Stimulated activated CD4-positive, alpha-beta T cell treated with anti-CD3 and anti-CD28 coated beads, TNF-alpha, amount 100 ng/mL, for 1 hour (primary cell): ENCODE measurements around the gene ISL1.

ENCODE experiments used
- DNase-seq, 3 donors: peaks; one replicate each; pipeline ENCODE4 v3.0.0-alpha.2; 2020; ENCODE audit warnings: low read depth in 3 of 3, low spot score in 1 of 3

The ISL1 gene

GRCh38 chr5:51383131-51384121 is at the start of gene ISL1:
Gene ISL1 (plus strand): TSS chr5:51383448. CDS start chr5:51383672, 224 bp downstream.
- no peak for DNase-seq

GRCh38 chr5:51336878-51337277 is 46.4 kb upstream of the ISL1 start:
- DNase-seq, result no peak

GRCh38 chr5:51345106-51345505 is 38.1 kb upstream of the ISL1 start:
- no peak for DNase-seq

- no peak for DNase-seq
These were observed 36.1 kb upstream of the ISL1 start for GRCh38 chr5:51347157-51347556.

DNA sequence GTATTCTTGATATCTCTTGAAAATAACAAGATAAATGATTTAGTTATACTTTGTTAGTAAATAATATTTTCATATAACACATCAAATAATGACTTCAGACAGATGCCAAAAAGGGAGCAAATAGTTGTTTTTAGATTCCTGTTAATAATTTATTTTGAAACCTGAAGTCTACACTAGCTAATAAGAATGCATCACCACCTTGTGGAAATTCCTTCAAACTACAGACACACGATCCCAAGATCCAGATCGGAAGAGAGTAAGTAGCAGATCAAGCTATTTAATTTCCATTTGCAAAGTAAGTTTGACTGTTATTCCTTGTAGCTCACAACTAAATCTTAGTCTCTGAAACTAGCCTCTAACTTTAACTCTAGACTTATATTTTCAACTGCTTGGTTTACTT is 35.5 kb upstream of the ISL1 start:
- DNase-seq, result no peak

GRCh38 chr5:51371052-51371451 is 12.2 kb upstream of the ISL1 start:
- DNase-seq, result no peak

DNA sequence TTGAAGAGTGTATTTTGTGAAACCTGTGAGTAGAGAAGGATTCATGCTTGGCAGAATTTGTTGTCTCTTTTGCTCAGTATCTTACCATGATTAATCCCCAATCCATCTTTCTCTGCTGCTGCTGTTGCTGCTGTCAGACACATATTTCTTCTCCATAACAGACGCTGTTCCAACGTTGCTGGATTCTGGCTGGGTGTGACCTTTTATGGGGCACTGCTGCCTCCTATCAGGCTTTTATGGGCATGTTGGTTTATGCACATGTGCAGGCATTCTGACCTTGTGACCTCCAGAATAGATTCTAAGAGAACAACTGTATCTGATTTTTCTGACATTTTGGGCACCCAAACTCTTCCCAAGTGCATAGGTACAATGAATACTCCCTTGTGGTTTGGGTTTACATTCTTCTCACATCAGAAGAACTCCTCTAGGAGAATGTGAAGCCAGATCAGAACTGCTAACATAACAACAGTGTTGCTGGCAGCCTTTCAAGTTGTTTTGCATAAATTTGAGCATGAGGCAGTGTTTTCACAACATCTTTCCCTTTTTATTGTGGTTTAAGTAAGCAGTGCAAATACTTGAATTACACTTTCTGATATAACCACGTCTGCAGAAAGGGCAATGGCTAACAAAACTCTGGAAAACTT is 9.2 kb upstream of the ISL1 start:
- no peak for DNase-seq

DNA sequence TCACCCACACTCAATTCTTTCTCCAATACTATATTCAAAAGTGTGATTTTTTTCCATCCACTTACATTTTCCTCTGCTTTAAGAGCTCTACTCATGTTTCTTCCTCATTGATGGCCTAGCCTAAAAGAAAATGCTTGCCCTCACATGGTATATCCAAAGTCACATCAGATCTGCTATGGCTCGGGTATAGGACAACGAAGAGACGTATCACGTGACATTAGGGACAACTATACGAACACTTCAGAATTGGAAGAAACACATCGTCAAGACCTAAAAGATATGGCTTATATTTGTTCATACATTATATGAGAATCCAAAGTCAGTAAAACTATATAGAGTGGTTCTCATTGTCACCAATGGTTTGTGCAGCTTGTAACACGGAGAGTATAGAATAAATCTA is 8.2 kb upstream of the ISL1 start:
- DNase-seq, result no peak

DNA sequence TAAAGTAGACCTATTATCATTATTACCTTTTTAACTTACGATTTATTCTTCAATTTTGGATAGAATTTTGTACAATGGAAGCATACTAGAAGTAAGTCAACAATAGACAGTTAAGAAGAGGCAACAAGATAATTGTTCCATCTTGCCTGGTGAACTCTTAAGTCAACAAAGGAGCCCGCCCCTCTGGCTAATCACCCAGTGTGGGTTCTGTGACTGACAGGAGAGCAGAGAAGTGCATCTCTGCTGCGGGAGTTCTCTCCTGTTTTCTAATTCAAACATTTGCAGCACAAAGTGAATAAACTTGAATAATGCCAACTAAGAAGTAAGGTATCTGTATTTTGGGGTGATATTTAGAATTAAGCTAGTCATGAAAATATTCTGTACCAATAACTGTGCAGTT is 6.7 kb upstream of the ISL1 start:
- DNase-seq, result no peak

- DNase-seq, result no peak
These were observed 5.8 kb upstream of the ISL1 start for GRCh38 chr5:51377151-51378060.

GRCh38 chr5:51378061-51378409 is 5.2 kb upstream of the ISL1 start:
- DNase-seq, result no peak

GRCh38 chr5:51378448-51379330 is 4.6 kb upstream of the ISL1 start:
- DNase-seq, result no peak

DNA sequence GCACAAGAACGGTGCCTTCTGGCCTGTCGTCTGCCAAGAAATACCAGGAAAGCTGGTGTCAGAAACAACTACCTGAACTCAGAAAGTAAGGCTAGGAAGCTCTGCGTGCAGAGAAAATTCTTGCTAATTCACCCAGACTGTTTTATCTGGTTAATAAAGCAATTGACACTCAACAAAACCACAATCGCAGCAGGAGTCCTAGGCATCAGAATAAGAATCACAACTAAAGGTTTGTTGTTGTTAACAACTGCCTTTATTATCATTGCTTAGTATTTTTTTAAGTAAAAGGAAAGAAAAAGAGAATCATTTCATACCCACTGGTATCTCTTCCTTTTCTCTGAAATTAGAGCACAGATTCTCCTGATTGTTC is 3.9 kb upstream of the ISL1 start:
- DNase-seq, result no peak

DNA sequence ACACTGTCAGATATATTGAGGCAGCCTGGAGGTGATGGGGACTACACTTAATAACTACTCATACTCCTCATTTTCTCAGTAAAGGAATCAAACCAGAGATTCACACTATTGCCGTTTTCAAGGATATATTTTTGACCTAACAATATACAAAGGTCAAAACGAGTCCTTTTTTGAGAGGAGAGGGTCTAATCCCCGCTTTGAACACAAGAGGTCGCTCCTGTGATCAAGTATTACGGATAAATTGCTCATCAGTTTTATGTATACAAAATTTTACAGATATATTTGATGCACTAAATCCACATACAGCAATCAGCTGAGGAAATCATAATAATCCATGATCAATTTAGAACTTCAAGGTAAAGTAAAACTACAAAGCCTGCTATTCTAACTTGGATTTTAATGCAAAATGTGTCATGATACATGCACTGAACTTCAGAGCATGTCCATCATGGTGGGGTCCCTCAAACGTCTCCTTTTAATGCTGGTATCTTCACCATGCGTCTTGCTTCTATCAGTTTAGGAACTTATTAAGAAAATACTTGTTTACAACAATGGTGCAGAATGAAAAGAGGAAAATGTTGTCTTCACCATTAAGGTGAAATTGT is 2.5 kb upstream of the ISL1 start:
- DNase-seq, result no peak

DNA sequence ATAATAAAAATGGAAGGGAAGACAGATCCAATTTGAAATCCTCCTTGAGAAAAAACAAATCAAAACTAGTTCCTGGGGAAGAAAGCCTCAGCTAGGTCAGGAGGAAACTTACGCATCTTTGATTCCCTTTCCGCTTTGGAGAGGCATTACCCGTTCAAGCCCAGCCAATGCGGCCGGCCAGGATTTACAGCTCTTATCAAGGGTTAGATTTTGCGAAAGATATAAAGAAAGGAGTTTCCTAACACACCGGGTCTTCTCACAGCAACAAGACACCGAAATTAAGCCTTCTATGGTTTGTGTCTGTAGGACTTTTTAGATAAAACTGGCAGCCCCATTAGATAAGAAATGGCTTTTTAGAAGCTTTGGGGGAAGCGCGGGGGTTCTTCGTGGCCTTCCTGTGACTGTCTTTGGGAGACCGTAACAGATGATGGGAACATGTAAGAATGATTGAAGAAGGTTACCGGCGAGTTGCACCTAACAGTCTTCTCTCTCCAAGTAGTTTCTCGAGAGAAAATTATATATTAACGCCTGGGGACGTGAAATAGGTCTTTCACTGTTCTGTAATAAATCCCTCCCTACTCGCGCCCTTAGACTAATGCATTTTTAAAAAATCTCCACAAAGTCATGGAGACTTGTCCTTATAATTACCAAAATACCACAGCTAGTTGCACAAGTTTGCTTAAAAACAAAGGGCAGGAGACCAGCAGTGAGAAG is 1.3 kb upstream of the ISL1 start:
- no peak for DNase-seq

GRCh38 chr5:51382521-51383130 is 622 bp upstream of the ISL1 start:
- no peak for DNase-seq

DNA sequence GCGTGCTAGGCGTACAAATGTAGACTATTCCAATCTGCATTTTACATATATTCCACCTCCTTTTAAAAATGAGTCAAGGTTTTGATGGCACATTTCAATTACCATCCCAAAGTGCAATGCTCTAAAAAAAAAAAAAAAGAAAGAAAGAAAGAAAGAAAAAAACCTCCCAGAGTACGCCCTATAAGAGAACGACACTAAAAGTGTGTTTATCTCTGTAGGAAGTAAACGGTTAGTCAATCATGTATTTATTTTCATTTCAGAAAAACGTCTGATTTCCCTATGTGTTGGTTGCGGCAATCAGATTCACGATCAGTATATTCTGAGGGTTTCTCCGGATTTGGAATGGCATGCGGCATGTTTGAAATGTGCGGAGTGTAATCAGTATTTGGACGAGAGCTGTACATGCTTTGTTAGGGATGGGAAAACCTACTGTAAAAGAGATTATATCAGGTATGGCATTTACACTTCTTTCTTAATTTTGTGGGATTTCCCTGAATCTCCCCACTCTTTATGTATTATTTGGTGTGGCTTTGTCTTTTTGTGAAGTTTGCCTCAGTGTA is 1.1 kb downstream of the ISL1 start:
- DNase-seq, result no peak

- no peak for DNase-seq
These were observed 2.0 kb downstream of the ISL1 start for GRCh38 chr5:51385216-51385615.
